ENCODE measurements around the gene SHISAL2A. TPM values are rescaled to one million over a fixed set of nuclear protein-coding genes. Genes with fewer than 3 reads are reported as not detected.

SHISAL2A gene
- total and polyA plus RNA-seq, 10 of the 15 experiments (the other 5 are each of a cell fraction or from before 2014, with no cell fraction given): 0.18 to 0.67 (median 0.45) TPM

DNA sequence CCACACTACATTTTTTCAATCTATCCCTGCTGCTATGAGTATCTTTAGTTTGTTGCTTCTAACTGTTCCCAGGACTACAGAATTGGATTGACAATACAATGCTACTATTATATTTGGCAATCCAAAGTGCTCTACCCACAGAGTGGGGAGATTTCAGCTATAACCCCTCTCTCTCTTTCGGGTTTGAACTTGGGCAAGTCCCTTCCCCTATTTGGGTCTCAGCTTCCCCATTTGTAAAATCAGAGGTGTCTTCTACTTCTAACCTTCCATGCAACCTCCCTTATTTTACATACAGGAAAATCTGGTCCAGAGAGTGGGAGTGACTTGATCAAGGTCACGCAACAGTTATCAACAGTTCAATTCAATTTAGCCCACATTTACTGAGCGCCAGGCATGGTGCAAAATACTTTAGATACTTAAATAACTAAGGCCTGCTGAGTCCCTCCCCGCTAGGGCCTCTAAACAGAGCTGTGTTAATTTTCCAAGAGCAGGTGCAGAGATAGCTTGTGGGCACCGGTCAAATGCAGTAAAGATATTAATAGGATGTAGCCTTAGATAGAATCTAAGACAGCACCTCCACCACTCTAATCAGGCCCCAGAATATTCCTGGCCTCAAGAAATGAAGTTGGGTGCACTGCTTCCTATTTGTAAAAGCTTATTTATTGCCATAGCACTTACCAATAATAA is 40.2 kb upstream of the SHISAL2A start:
- H3K79me2 ChIP-seq (ENCODE audit: control insufficient read depth, insufficient read depth, low read length): no peaks in the 10 kb centered on the region
- H3K4me3 ChIP-seq: no peak overlapping the region
- H2AFZ ChIP-seq (ENCODE audit: control insufficient read depth, low read depth, low read length): no peak overlapping the region
- H3K36me3 ChIP-seq (ENCODE audit: control insufficient read depth in 2 of 2, insufficient read depth in 2 of 2, low read length in 1 of 2): no peaks in the 10 kb centered on the region
- H3K27me3 ChIP-seq (replicated peaks in 1 of 2; ENCODE audit: control insufficient read depth in 2 of 2, insufficient read depth in 2 of 2, low read length in 1 of 2): no peaks in the 10 kb centered on the region; a peak in 2 of 4 replicates
- H4K20me1 ChIP-seq (ENCODE audit: control insufficient read depth, insufficient read depth): no peaks in the 10 kb centered on the region
- in situ Hi-C loops (cut with MboI) (no loop called here), intact Hi-C loops (cut with micrococcal nuclease; ENCODE audit: unreplicated experiment) (no loop called here)
- DNase-seq (ENCODE audit: low read depth, low spot score) (no peak), ATAC-seq (no peak), FAIRE-seq (no peak)
- TF ChIP-seq, protein P1, sequence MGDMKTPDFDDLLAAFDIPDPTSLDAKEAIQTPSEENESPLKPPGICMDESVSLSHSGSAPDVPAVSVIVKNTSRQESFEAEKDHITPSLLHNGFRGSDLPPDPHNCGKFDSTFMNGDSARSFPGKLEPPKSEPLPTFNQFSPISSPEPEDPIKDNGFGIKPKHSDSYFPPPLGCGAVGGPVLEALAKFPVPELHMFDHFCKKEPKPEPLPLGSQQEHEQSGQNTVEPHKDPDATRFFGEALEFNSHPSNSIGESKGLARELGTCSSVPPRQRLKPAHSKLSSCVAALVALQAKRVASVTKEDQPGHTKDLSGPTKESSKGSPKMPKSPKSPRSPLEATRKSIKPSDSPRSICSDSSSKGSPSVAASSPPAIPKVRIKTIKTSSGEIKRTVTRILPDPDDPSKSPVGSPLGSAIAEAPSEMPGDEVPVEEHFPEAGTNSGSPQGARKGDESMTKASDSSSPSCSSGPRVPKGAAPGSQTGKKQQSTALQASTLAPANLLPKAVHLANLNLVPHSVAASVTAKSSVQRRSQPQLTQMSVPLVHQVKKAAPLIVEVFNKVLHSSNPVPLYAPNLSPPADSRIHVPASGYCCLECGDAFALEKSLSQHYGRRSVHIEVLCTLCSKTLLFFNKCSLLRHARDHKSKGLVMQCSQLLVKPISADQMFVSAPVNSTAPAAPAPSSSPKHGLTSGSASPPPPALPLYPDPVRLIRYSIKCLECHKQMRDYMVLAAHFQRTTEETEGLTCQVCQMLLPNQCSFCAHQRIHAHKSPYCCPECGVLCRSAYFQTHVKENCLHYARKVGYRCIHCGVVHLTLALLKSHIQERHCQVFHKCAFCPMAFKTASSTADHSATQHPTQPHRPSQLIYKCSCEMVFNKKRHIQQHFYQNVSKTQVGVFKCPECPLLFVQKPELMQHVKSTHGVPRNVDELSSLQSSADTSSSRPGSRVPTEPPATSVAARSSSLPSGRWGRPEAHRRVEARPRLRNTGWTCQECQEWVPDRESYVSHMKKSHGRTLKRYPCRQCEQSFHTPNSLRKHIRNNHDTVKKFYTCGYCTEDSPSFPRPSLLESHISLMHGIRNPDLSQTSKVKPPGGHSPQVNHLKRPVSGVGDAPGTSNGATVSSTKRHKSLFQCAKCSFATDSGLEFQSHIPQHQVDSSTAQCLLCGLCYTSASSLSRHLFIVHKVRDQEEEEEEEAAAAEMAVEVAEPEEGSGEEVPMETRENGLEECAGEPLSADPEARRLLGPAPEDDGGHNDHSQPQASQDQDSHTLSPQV (IDR thresholded peaks at IDR 0.05): no peak
- 0 out of 2 replicates have a peak, but pooled peaks have one; percentile 18 for TF ChIP-seq IKZF1 (conservative IDR thresholded peaks at IDR 0.05)
- no peaks in the 10 kb centered on the region for H3K9me3 ChIP-seq (replicated peaks; ENCODE audit: control insufficient read depth, insufficient read depth, low read length)
- H3K4me1 ChIP-seq (ENCODE audit: control insufficient read depth, insufficient read depth, low read length): no peaks in the 10 kb centered on the region; the same call in 1 of the 2 replicates
- H3K27ac ChIP-seq (ENCODE audit: control insufficient read depth, insufficient read depth): no peak overlapping the region
- ChIA-PET CTCF (interaction anchor here (0.5 to 1.6 kb wide), 5 partner anchors 12 to 299 kb away, joined by 3 to 6 read pairs (median 3); no protein-coding TSS in a partner anchor), POLR2A (interaction anchor here (0.6 to 1.7 kb wide), 2 partner anchors 9 to 40 kb away, joined by 5 to 6 read pairs; partner anchors contain the start of genes GPX7 and TUT4), RAD21 (ENCODE audit: unreplicated experiment) (interaction anchor here (0.7 to 1.4 kb wide), 4 partner anchors 12 to 190 kb away, joined by 3 to 4 read pairs (median 4); no protein-coding TSS in a partner anchor), SMC1A (ENCODE audit: uncharacterized antibody, unreplicated experiment) (interaction anchor here (0.9 to 1.7 kb wide), 7 partner anchors 8 to 43 kb away, joined by 3 to 13 read pairs (median 5); partner anchors contain the start of genes SHISAL2A and TUT4)
- no TSS peak for BruUV-seq (replicated peaks)
- peak overlapping the region; percentile 7; the same call in 1 of the 2 replicates for H3K4me2 ChIP-seq (ENCODE audit: control insufficient read depth, insufficient read depth)
- no peak overlapping the region for H3K9ac ChIP-seq (ENCODE audit: control insufficient read depth, insufficient read depth, low read length)
- WGBS (ENCODE audit: insufficient coverage, insufficient replicate concordance, low lambda C conversion rate, missing lambda C conversion rate): 0% methylated on average over 5 of the region's 5 CpGs
